SK-N-SH treated with all-trans-retinoic acid at 6 μM for 48 hours (cell line): ENCODE measurements around the gene EFHD1.
"Not testable (repeated sequence)": the region's sequence is repeated elsewhere in the genome, so short reads cannot be mapped to it uniquely, and the experiment has no call there.

ENCODE experiments used
- ATAC-seq: fragments of 200-7000 bp; cut with Tn5 transposase; 3 replicates; pipeline ENCODE4 v1.9.1; 2020; ENCODE audit warnings: mild to moderate bottlenecking, moderate library complexity
- ARNTL ChIP-seq: fragments of 450-650 bp; formaldehyde crosslinking; IDR thresholded peaks from 2 replicates; pipeline ENCODE4 v1.5.0; 2020; ENCODE audit warnings: low read depth, mild to moderate bottlenecking, moderate library complexity, borderline replicate concordance
- BACH2 ChIP-seq: fragments of 250-450 bp; sonication (Bioruptor Pico); IDR thresholded peaks from 2 replicates; pipeline ENCODE4 v1.9.0; 2021; ENCODE audit warnings: mild to moderate bottlenecking, borderline replicate concordance
- CREB5 ChIP-seq: fragments of 250-450 bp; sonication (Bioruptor Pico); IDR thresholded peaks from 2 replicates; pipeline ENCODE4 v1.5.1; 2020; ENCODE audit warnings: low read depth, mild to moderate bottlenecking, moderate library complexity
- CSDC2 ChIP-seq: fragments of 250-450 bp; sonication (Bioruptor Pico); IDR thresholded peaks from 2 replicates; pipeline ENCODE4 v1.5.0; 2020; ENCODE audit warnings: mild to moderate bottlenecking, moderate library complexity
- CSRNP3 ChIP-seq: fragments of 250-450 bp; sonication (Bioruptor Pico); IDR thresholded peaks from 2 replicates; pipeline ENCODE4 v1.5.1; 2021; ENCODE audit warnings: mild to moderate bottlenecking, moderate library complexity
- ESRRG ChIP-seq: fragments of 250-450 bp; sonication (Bioruptor Pico); IDR thresholded peaks from 2 replicates; pipeline ENCODE4 v1.6.1; 2021; ENCODE audit warnings: mild to moderate bottlenecking
- GLIS3 ChIP-seq: fragments of 250-450 bp; sonication (Bioruptor Pico); IDR thresholded peaks from 2 replicates; pipeline ENCODE4 v1.5.0; 2020; ENCODE audit warnings: mild to moderate bottlenecking, moderate library complexity
- ISL1 ChIP-seq: fragments of 250-450 bp; sonication (Bioruptor Pico); IDR thresholded peaks from 2 replicates; pipeline ENCODE4 v2.1.2; 2022; ENCODE audit warnings: mild to moderate bottlenecking, moderate library complexity
- OSR1 ChIP-seq: fragments of 250-450 bp; sonication (Bioruptor Pico); IDR thresholded peaks from 2 replicates; pipeline ENCODE4 v1.8.0; 2022; ENCODE audit warnings: moderate library complexity, mild to moderate bottlenecking, inconsistent platforms
- POU6F1 ChIP-seq: fragments of 250-450 bp; sonication (Bioruptor Pico); IDR thresholded peaks from 2 replicates; pipeline ENCODE4 v1.8.0; 2021; ENCODE audit warnings: low read depth, mild to moderate bottlenecking, moderate library complexity, borderline replicate concordance
- PPARA ChIP-seq: fragments of 250-450 bp; sonication (Bioruptor Pico); IDR thresholded peaks from 2 replicates; pipeline ENCODE4 v1.5.0; 2020; ENCODE audit warnings: mild to moderate bottlenecking, borderline replicate concordance
- RARB ChIP-seq: fragments of 250-450 bp; sonication (Bioruptor Pico); IDR thresholded peaks from 2 replicates; pipeline ENCODE4 v1.8.0; 2021; ENCODE audit warnings: mild to moderate bottlenecking, moderate library complexity
- SNAI2 ChIP-seq: fragments of 250-450 bp; sonication (Bioruptor Pico); IDR thresholded peaks from 2 replicates; pipeline ENCODE4 v1.5.0; 2020; ENCODE audit warnings: mild to moderate bottlenecking, moderate library complexity
- TCF4 ChIP-seq: fragments of 250-450 bp; sonication (Bioruptor Pico); IDR thresholded peaks from 2 replicates; pipeline ENCODE4 v1.8.0; 2021; ENCODE audit warnings: mild to moderate bottlenecking, moderate library complexity, borderline replicate concordance
- TOX ChIP-seq: fragments of 250-450 bp; sonication (Bioruptor Pico); IDR thresholded peaks from 2 replicates; pipeline ENCODE4 v1.8.0; 2021; ENCODE audit warnings: mild to moderate bottlenecking, moderate library complexity, borderline replicate concordance
- TSHZ2 ChIP-seq: fragments of 250-450 bp; sonication (Bioruptor Pico); IDR thresholded peaks from 2 replicates; pipeline ENCODE4 v1.5.0; 2020; ENCODE audit warnings: mild to moderate bottlenecking, moderate library complexity
- ZFP3 ChIP-seq: fragments of 250-450 bp; sonication (Bioruptor Pico); IDR thresholded peaks from 2 replicates; pipeline ENCODE4 v1.5.0; 2020; ENCODE audit warnings: mild to moderate bottlenecking, moderate library complexity
- ZFP30 ChIP-seq: fragments of 450-650 bp; formaldehyde crosslinking; IDR thresholded peaks from 2 replicates; pipeline ENCODE4 v1.5.0; 2022; ENCODE audit warnings: mild to moderate bottlenecking, moderate library complexity
- ZNF565 ChIP-seq: fragments of 450-650 bp; formaldehyde crosslinking; conservative IDR thresholded peaks from 2 replicates; pipeline ENCODE4 v1.5.0; 2020; ENCODE audit warnings: low read depth, mild to moderate bottlenecking, moderate library complexity
- ZNF70 ChIP-seq: fragments of 450-650 bp; formaldehyde crosslinking; IDR thresholded peaks from 2 replicates; pipeline ENCODE4 v1.5.0; 2020; ENCODE audit warnings: mild to moderate bottlenecking, moderate library complexity
- ZNF8 ChIP-seq: fragments of 450-650 bp; formaldehyde crosslinking; IDR thresholded peaks from 2 replicates; pipeline ENCODE4 v1.5.0; 2020; ENCODE audit warnings: mild to moderate bottlenecking, moderate library complexity
- TF ChIP-seq, protein P1 (sequence below): fragments of 250-450 bp; sonication (Bioruptor Pico); IDR thresholded peaks from 2 replicates; pipeline ENCODE4 v1.8.0; 2020; ENCODE audit warnings: mild to moderate bottlenecking, moderate library complexity, borderline replicate concordance

The EFHD1 gene

GRCh38 chr2:232714969-232715368 is 81.6 kb downstream of the EFHD1 start:
- 0 out of 2 replicates have a peak, but pooled peaks have one; percentile 11 for TF ChIP-seq ISL1 (CRISPR knock-in tag)
- TF ChIP-seq, protein P1, sequence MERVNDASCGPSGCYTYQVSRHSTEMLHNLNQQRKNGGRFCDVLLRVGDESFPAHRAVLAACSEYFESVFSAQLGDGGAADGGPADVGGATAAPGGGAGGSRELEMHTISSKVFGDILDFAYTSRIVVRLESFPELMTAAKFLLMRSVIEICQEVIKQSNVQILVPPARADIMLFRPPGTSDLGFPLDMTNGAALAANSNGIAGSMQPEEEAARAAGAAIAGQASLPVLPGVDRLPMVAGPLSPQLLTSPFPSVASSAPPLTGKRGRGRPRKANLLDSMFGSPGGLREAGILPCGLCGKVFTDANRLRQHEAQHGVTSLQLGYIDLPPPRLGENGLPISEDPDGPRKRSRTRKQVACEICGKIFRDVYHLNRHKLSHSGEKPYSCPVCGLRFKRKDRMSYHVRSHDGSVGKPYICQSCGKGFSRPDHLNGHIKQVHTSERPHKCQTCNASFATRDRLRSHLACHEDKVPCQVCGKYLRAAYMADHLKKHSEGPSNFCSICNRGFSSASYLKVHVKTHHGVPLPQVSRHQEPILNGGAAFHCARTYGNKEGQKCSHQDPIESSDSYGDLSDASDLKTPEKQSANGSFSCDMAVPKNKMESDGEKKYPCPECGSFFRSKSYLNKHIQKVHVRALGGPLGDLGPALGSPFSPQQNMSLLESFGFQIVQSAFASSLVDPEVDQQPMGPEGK = no peak
- ATAC-seq = peak; percentile 55

DNA sequence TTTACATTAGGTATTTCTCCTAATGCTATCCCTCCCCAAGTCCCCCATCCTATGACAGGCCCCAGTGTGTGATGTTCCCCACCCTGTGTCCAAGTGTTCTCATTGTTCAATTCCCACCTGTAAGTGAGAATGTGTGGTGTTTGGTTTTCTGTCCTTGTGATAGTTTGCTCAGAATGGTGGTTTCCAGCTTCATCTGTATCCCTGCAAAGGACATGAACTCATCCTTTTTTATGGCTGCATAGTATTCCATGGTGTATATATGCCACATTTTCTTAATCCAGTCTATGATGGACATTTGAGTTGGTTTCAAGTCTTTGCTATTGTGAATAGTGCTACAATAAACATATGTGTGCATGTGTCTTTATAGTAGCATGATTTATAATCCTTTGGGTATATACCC is 86.7 kb downstream of the EFHD1 start:
- ATAC-seq = not testable (repeated sequence)

- TF ChIP-seq CSRNP3 (CRISPR knock-in tag) (no peak), ZNF8 (CRISPR knock-in tag) (no peak), ESRRG (CRISPR knock-in tag) (no peak), ARNTL (CRISPR knock-in tag) (no peak), TCF4 (CRISPR knock-in tag) (no peak), ISL1 (CRISPR knock-in tag) (no peak), RARB (CRISPR knock-in tag) (no peak), ZFP30 (CRISPR knock-in tag) (no peak), ZFP3 (CRISPR knock-in tag) (no peak), CREB5 (CRISPR knock-in tag) (no peak), GLIS3 (no peak), TOX (CRISPR knock-in tag) (no peak), POU6F1 (CRISPR knock-in tag) (no peak), SNAI2 (CRISPR knock-in tag) (no peak), ZNF70 (CRISPR knock-in tag) (no peak)
- TF ChIP-seq, protein P1 = no peak
- ATAC-seq = no peak
Observed at GRCh38 chr2:232721261-232721660, 87.9 kb downstream of the EFHD1 start.

GRCh38 chr2:232721882-232722281 is 88.5 kb downstream of the EFHD1 start:
- ATAC-seq = no peak
- TF ChIP-seq CSRNP3 (CRISPR knock-in tag) = no peak
- TF ChIP-seq TSHZ2 (CRISPR knock-in tag) = no peak
- TF ChIP-seq ISL1 (CRISPR knock-in tag) = no peak
- no peak for TF ChIP-seq CREB5 (CRISPR knock-in tag)
- TF ChIP-seq TCF4 (CRISPR knock-in tag) = no peak
- no peak for TF ChIP-seq PPARA (CRISPR knock-in tag)
- TF ChIP-seq ESRRG (CRISPR knock-in tag) = no peak
- no peak for TF ChIP-seq BACH2 (CRISPR knock-in tag)
- no peak for TF ChIP-seq SNAI2 (CRISPR knock-in tag)
- no peak for TF ChIP-seq ZNF565 (CRISPR knock-in tag)
- no peak for TF ChIP-seq ZNF8 (CRISPR knock-in tag)
- TF ChIP-seq ARNTL (CRISPR knock-in tag) = no peak
- no peak for TF ChIP-seq CSDC2 (CRISPR knock-in tag)
- TF ChIP-seq OSR1 (CRISPR knock-in tag) = no peak
